ENCODE data around the gene AMOTL1. TPM values are rescaled to one million over a fixed set of nuclear protein-coding genes. Genes with fewer than 3 reads are reported as not detected.

The AMOTL1 gene
- total and polyA plus RNA-seq, 2 of the 8 experiments (the other 6 are each of a cell fraction or from before 2014, with no cell fraction given), result 9.0 to 27.6 TPM

GRCh38 chr11:94727819-94728218 lies 40.3 kb upstream of the AMOTL1 start (continued):
- TF ChIP-seq HDAC6 (IDR thresholded peaks at IDR 0.05; ENCODE audit: low read depth, low read length), result no peak
